Type B pancreatic cell (in vitro differentiated cells): ENCODE results near the gene ARFRP1. TPM values are rescaled to one million over a fixed set of nuclear protein-coding genes. Genes with fewer than 3 reads are reported as not detected.
"Not testable (repeated sequence)": the region's sequence is repeated elsewhere in the genome, so short reads cannot be mapped to it uniquely, and the experiment has no call there.

ENCODE experiments used
- DNase-seq: peaks from one replicate; pipeline ENCODE4 v3.0.0; 2021; ENCODE audit warnings: mixed read lengths; ENCODE audit not compliant: unreplicated experiment; ENCODE audit errors: extremely low spot score
- H3K27ac Mint-ChIP-seq: 2 replicates; pipeline ENCODE4 v1.8.0; 2021; ENCODE audit warnings: mild to moderate bottlenecking, mixed read lengths
- H3K27me3 Mint-ChIP-seq: 2 replicates; pipeline ENCODE4 v1.8.0; 2021; ENCODE audit warnings: mixed read lengths
- H3K36me3 Mint-ChIP-seq: 2 replicates; pipeline ENCODE4 v1.8.0; 2021; ENCODE audit warnings: mixed read lengths
- H3K4me1 Mint-ChIP-seq: one replicate; pipeline ENCODE4 v1.8.0; 2021; ENCODE audit warnings: mixed read lengths; ENCODE audit not compliant: unreplicated experiment
- H3K4me3 Mint-ChIP-seq: 2 replicates; pipeline ENCODE4 v1.8.0; 2021; ENCODE audit warnings: mild to moderate bottlenecking, mixed read lengths
- H3K9me3 Mint-ChIP-seq: 2 replicates; pipeline ENCODE4 v1.8.0; 2021; ENCODE audit warnings: mixed read lengths
- total RNA-seq: library from RNA; stranded (reverse); gene quantifications from 2 replicates; pipeline ENCODE4 v1.2.1, GENCODE V29; 2021; ENCODE audit warnings: low replicate concordance
- TF ChIP-seq, protein P1 (sequence below): fragments of 200-600 bp; sonication (generic); conservative IDR thresholded peaks from 2 replicates; pipeline ENCODE4 v1.5.0; 2021; ENCODE audit warnings: antibody characterized with exemption, mild to moderate bottlenecking

ARFRP1 gene
- total RNA-seq, 1 donor from 2014 or later = 45.0 TPM

DNA sequence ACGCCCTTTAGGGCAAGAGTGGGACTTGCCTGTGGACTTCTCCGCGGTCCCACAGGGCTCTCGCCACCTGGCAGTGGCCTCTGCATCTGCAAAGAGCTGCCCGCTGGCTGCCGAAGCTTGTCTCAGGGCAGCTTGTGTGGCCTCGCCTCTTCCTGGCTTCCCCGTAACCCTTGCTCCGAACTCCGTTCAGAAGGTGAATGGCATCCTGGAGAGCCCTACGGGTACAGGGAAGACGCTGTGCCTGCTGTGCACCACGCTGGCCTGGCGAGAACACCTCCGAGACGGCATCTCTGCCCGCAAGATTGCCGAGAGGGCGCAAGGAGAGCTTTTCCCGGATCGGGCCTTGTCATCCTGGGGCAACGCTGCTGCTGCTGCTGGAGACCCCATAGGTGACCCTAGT lies 46.7 kb downstream of the ARFRP1 start:
- no peaks in the 10 kb centered on the region for H3K36me3 Mint-ChIP-seq
- peaks cover 19% of the 10 kb centered on the region for H3K4me1 Mint-ChIP-seq
- no peak for DNase-seq
- TF ChIP-seq, protein P1, sequence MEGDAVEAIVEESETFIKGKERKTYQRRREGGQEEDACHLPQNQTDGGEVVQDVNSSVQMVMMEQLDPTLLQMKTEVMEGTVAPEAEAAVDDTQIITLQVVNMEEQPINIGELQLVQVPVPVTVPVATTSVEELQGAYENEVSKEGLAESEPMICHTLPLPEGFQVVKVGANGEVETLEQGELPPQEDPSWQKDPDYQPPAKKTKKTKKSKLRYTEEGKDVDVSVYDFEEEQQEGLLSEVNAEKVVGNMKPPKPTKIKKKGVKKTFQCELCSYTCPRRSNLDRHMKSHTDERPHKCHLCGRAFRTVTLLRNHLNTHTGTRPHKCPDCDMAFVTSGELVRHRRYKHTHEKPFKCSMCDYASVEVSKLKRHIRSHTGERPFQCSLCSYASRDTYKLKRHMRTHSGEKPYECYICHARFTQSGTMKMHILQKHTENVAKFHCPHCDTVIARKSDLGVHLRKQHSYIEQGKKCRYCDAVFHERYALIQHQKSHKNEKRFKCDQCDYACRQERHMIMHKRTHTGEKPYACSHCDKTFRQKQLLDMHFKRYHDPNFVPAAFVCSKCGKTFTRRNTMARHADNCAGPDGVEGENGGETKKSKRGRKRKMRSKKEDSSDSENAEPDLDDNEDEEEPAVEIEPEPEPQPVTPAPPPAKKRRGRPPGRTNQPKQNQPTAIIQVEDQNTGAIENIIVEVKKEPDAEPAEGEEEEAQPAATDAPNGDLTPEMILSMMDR = no peak
- no peaks in the 10 kb centered on the region for H3K27me3 Mint-ChIP-seq
- H3K9me3 Mint-ChIP-seq = no peaks in the 10 kb centered on the region
- H3K4me3 Mint-ChIP-seq = no peak overlapping the region
- H3K27ac Mint-ChIP-seq = no peak overlapping the region

DNA sequence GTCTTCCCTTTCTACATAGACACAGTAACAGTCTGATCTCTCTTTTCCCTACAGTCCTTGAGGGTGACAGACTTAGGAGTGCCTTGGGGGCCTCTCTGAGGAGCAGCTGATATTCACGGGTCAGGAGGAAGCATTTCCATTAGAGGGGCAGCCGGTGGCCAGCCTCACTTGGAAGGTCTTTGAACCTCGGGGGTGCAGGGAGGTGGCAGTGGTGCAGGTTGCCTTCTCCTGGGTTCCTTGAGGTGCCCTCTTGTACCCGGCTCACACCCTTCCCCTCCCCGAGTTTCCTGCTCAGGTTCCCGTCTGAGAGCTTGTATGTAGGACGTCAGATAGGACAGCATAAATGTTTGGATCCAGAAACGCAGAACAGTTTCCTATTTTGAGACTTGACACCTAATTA lies 47.2 kb downstream of the ARFRP1 start:
- Mint-ChIP-seq H3K4me1 (peaks cover 19% of the 10 kb centered on the region), H3K36me3 (no peaks in the 10 kb centered on the region), H3K4me3 (peak overlapping the region; percentile 11), H3K27ac (no peak overlapping the region), H3K9me3 (no peaks in the 10 kb centered on the region), H3K27me3 (no peaks in the 10 kb centered on the region)
- DNase-seq = no peak
- TF ChIP-seq, protein P1 = no peak

DNA sequence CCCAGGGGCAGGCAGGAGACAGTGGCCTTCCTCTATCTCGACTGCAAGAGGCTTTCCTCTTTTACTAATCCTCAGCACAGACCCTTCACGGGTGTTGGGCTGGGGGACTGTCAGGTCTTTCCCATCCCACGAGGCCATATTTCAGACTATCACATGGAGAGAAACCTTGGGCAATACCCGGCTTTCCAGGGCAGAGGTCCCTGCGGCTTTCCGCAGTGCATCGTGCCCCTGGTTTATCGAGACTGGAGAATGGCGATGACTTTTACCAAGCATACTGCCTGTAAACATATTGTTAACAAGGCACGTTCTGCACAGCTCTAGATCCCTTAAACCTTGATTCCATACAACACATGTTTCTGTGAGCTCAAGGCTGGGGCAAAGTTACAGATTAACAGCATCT lies 47.6 kb downstream of the ARFRP1 start:
- not testable (repeated sequence) for H3K36me3 Mint-ChIP-seq, H3K27ac Mint-ChIP-seq, DNase-seq, H3K9me3 Mint-ChIP-seq, H3K27me3 Mint-ChIP-seq
- H3K4me3 Mint-ChIP-seq = peak overlapping the region; percentile 99
- H3K4me1 Mint-ChIP-seq = peaks cover 19% of the 10 kb centered on the region

DNA sequence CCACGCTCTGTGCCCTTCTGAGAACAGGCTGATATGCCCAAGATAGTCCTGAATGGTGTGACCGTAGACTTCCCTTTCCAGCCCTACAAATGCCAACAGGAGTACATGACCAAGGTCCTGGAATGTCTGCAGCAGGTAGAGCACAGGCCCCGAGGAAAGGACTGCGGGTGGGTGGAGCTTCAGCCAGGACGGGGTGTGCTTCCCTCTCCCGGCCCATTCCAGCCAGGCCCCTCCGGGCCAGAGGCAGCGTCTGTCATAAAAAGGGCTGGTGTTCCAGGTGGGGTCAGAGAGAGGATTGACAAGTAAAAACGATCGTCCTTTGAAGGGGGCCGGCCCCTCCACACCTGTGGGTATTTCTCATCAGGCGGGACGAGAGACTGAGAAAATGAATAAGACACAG lies 48.4 kb downstream of the ARFRP1 start:
- H3K4me1 Mint-ChIP-seq = peaks cover 20% of the 10 kb centered on the region
- TF ChIP-seq, protein P1 = no peak
- DNase-seq = no peak
- H3K36me3 Mint-ChIP-seq = no peaks in the 10 kb centered on the region
- no peaks in the 10 kb centered on the region for H3K9me3 Mint-ChIP-seq
- no peaks in the 10 kb centered on the region for H3K27me3 Mint-ChIP-seq
- H3K4me3 Mint-ChIP-seq = peak overlapping the region; percentile 99
- no peak overlapping the region for H3K27ac Mint-ChIP-seq

DNA sequence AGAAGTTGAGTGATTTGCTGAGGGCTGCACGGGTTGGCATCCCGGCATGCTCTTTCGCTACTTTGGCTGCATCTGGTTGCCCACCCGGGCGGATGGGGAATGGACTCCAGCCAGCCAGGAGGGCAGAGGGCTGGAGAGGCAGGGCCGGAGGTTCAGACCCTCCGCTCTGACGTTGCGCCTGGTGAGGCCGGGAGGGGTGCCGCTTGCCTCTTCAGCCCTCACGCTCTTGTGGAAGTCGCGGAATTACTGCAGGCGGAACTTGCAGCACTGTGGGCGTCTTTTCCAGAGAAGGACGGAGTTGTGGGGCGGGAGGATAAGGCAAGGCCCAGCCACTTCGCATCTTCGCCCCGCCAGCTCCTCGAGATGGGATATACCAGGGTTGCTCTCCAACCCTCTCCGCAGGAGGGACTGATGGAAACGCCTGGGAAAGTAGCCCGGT lies 49.0 kb downstream of the ARFRP1 start:
- no peaks in the 10 kb centered on the region for H3K9me3 Mint-ChIP-seq
- TF ChIP-seq, protein P1 = no peak
- H3K36me3 Mint-ChIP-seq = no peaks in the 10 kb centered on the region
- DNase-seq = no peak
- peak overlapping the region; percentile 92 for H3K27ac Mint-ChIP-seq
- peaks cover 26% of the 10 kb centered on the region for H3K4me1 Mint-ChIP-seq
- peak overlapping the region; percentile 99 for H3K4me3 Mint-ChIP-seq
- no peaks in the 10 kb centered on the region for H3K27me3 Mint-ChIP-seq

DNA sequence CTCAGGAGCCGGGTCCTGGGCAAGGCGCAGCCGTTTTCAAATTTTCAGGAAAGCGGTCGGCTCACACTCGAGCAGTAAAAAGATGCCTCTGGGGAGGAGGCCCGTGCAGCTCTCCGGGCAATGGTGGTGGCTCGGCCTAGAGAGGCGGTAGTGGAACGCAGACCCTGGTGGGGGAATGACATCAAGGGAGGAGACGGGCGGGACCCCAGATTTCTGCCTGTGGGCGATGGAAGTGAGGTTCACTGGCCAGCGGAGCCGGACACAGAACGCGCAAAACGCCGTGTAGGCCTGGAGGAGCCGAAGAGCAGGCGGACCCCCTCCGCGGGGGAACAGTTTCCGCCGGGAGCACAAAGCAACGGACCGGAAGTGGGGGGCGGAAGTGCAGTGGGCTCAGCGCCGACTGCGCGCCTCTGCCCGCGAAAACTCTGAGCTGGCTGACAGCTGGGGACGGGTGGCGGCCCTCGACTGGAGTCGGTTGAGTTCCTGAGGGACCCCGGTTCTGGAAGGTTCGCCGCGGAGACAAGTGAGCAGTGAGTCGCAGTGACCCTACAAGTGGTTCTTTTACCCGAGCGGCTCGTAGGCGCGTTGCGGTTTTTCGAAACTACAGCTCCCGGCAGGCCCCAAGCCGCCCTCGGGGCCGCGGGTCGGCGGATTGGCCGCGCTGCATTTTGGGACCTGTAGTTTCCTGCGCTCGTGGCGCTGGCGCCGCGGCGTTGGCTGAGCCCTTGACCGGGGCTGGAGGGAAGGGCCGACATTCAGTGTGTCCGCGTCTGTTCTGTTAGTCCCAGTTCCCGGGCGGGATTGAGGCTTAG lies 49.6 kb downstream of the ARFRP1 start, which contains the start of gene RTEL1:
Gene RTEL1, plus strand, starts transcription at position 376 of the 812 bp plus-strand sequence. CDS start 1,091 bp downstream, outside the sequence.
- peaks cover 26% of the 10 kb centered on the region for H3K4me1 Mint-ChIP-seq
- peak within 1 kb of the TSS; percentile 92 for H3K27ac Mint-ChIP-seq
- no peaks in the 10 kb centered on the region for H3K27me3 Mint-ChIP-seq
- TF ChIP-seq, protein P1 = no peak
- no peaks in the 10 kb centered on the region for H3K9me3 Mint-ChIP-seq
- DNase-seq = peak; percentile 93
- H3K36me3 Mint-ChIP-seq = no peaks in the 10 kb centered on the region
- H3K4me3 Mint-ChIP-seq = peak within 1 kb of the TSS; percentile 99
